A549 treated with AZD2906 at 1 μM for 4 hours (cell line): ENCODE measurements around the gene KRT7. TPM values are rescaled to one million over a fixed set of nuclear protein-coding genes. Genes with fewer than 3 reads are reported as not detected.

Source experiments
- total RNA-seq: library from RNA; stranded (reverse); fragments of 200-300 nt; extraction: Qiagen RNA extraction; gene quantifications from 5 replicates; pipeline ENCODE4 v1.2.3, GENCODE V29; 2022

The KRT7 gene
- 5,269 to 6,220 TPM (median 5,903 TPM) in 5 replicates for total RNA-seq

GRCh38 chr12:52232674-52233461 lies at the start of gene KRT7:
Gene KRT7 (plus strand): TSS chr12:52233243. CDS start chr12:52233297, 54 bp downstream.

DNA sequence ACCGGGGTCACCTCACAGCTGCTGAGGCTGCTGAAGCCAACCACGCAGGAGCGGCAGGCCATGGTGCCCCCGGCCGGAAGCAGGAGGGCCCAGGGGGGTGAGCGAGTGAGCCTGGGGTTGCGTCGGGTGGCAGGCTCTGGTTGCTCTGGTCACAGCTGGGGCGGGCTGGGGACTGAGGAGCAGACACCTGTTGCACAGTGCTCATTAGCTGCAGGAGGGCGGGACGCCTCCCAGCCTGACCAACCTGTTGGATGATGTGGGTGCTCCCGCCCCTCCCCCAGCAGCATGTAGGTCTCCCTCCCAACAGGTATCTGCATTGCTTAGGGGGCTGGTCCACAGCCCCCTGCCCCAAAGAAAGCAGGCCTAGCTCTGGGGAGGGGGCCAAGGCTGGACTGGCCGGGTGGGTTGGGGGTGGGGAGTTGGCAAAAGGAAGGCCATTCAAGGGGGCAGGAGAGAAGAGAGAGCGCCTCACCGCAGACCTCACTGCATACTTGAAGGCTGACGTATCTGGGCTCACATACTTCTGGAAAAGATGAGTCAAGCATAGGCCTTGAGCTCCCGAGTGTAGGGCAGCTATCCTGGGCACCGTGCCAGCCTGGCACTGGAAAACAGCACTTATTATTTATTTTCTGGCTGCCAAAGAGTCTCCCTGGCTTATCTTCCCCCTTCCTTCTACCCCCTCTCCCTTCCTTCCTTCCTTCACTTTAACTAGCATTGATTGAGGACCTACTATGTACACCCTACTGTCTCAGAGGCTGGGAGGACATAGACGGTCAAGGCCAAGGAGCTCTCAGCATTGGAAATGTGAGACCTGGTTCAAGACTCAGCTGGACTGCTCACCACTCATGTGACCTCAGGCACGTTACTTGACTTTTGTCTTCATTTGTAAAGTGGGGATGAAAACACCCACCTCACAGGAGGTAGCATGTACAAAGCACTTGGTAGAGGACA lies 40.9 kb upstream of the KRT7 start, which contains the start of gene KRT80:
Gene KRT80, minus strand, starts transcription at position 174 of the 951 bp plus-strand sequence. Its CDS starts 112 bp downstream, at position 62.

DNA sequence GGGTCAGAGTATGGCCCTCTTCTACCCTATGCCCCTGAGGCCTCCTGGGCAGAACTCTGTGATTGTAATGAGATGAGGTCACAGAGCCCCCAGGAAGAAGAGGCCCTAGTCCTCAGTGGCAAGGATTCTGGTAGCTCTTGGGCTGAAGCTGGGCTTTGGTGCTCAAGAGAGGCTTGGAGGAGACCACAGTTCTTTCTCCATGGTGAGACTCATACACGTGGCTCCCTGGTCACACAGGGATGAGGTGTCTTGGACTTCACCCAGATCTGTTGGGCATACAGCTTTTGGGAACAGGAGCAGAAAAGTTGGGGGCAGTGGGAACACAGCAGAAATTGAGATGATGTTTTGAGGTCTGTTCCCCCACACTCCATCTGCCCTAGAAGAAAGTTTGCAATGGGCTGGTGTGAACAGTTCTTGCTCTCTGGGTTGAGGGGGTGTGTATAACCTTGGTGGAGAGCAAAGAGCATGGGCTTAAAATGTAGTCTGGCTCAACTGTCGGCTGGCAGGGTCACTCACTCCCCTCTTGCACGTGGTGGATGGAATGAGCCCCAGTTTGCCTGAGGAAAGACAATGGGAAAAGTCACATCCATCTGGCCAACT lies 41.6 kb downstream of the KRT7 start, which contains the start of gene KRT86:
Gene KRT86, plus strand, starts transcription at position 125 of the 600 bp plus-strand sequence. CDS start 27,272 bp downstream, outside the sequence.

GRCh38 chr12:52291267-52291935 lies 58.4 kb downstream of the KRT7 start, which contains the start of gene KRT81:
Gene KRT81 (minus strand): TSS chr12:52291534. CDS start chr12:52291465, 69 bp downstream.

Other genes with a start within 250 kb of the KRT7 start
- 0.60 to 1.1 TPM (median 0.95 TPM) in 5 replicates for gene TAMALIN, start 226.3 kb upstream of the KRT7 start, total RNA-seq
- gene NR4A1, start 181.8 kb upstream of the KRT7 start, total RNA-seq, result 32.2 to 49.7 TPM (median 37.1 TPM) in 5 replicates
- gene ATG101, start 163.3 kb upstream of the KRT7 start, total RNA-seq, result 89.1 to 102 TPM (median 96.9 TPM) in 5 replicates
- gene SMIM41, start 153.5 kb upstream of the KRT7 start, total RNA-seq, result not detected in 5 replicates
- 32.8 to 47.3 TPM (median 38.9 TPM) in 5 replicates for gene KRT80, start 41.2 kb upstream of the KRT7 start, total RNA-seq
- 30.0 to 47.3 TPM (median 45.3 TPM) in 5 replicates for gene KRT86, start 41.4 kb downstream of the KRT7 start, total RNA-seq
- 3,224 to 4,157 TPM (median 4,024 TPM) in 5 replicates for gene KRT81, start 58.3 kb downstream of the KRT7 start, total RNA-seq
- gene KRT83, start 88.2 kb downstream of the KRT7 start, total RNA-seq, result 3.3 to 6.3 TPM (median 5.5 TPM) in 5 replicates
- gene KRT85, start 134.2 kb downstream of the KRT7 start, total RNA-seq, result 0.05 to 0.10 TPM in 2 of 5 replicates, not detected in the others
- gene KRT84, start 152.4 kb downstream of the KRT7 start, total RNA-seq, result not detected in 5 replicates
- not detected in 5 replicates for gene KRT82, start 173.1 kb downstream of the KRT7 start, total RNA-seq
- 0.09 to 0.17 TPM (median 0.11 TPM) in 4 of 5 replicates, not detected in the other for gene KRT75, start 201.1 kb downstream of the KRT7 start, total RNA-seq
- gene KRT6B, start 218.9 kb downstream of the KRT7 start, total RNA-seq, result 0.05 to 0.07 TPM in 2 of 5 replicates, not detected in the others
- not detected in 5 replicates for gene KRT6C, start 240.6 kb downstream of the KRT7 start, total RNA-seq